NCI-H128 (cell line): ENCODE results near the gene VAT1.
"Not testable (repeated sequence)": the region's sequence is repeated elsewhere in the genome, so short reads cannot be mapped to it uniquely, and the experiment has no call there.

ENCODE experiments used
- DNase-seq: peaks from one replicate; lab custom pipeline; 2025; ENCODE audit not compliant: unreplicated experiment; lab: John Stamatoyannopoulos, UW

The VAT1 gene

GRCh38 chr17:43021741-43022512 lies at the start of gene VAT1:
VAT1 (minus strand) TSS chr17:43022385; CDS start chr17:43022322, 63 bp downstream.
- DNase-seq: peak; percentile 18

- no peak for DNase-seq
Measured at GRCh38 chr17:43070872-43071271, 48.7 kb upstream of the VAT1 start.

- no peak for DNase-seq
Measured at GRCh38 chr17:43070257-43070656, 48.1 kb upstream of the VAT1 start.

GRCh38 chr17:43069368-43069898 lies 47.2 kb upstream of the VAT1 start:
- no peak for DNase-seq

- no peak for DNase-seq
Measured at GRCh38 chr17:43068570-43069367, 46.6 kb upstream of the VAT1 start.

- no peak for DNase-seq
Measured at GRCh38 chr17:43062984-43063638, 40.9 kb upstream of the VAT1 start.

GRCh38 chr17:43056051-43056450 lies 33.9 kb upstream of the VAT1 start:
- DNase-seq: no peak

- DNase-seq: not testable (repeated sequence)
Measured at GRCh38 chr17:43053008-43053407, 30.8 kb upstream of the VAT1 start.

GRCh38 chr17:43051969-43052368 lies 29.8 kb upstream of the VAT1 start:
- DNase-seq: no peak

GRCh38 chr17:43044024-43044423 lies 21.8 kb upstream of the VAT1 start:
- no peak for DNase-seq

- no peak for DNase-seq
Measured at GRCh38 chr17:43043307-43043706, 21.1 kb upstream of the VAT1 start.

GRCh38 chr17:43042025-43042628 lies 19.9 kb upstream of the VAT1 start:
- DNase-seq: no peak

- DNase-seq: no peak
Measured at GRCh38 chr17:43040655-43041054, 18.5 kb upstream of the VAT1 start.

- no peak for DNase-seq
Measured at GRCh38 chr17:43039646-43040045, 17.5 kb upstream of the VAT1 start.

GRCh38 chr17:43034894-43035293 lies 12.7 kb upstream of the VAT1 start:
- no peak for DNase-seq

GRCh38 chr17:43033948-43034881 lies 12.0 kb upstream of the VAT1 start:
- no peak for DNase-seq

- no peak for DNase-seq
Measured at GRCh38 chr17:43031666-43032065, 9.5 kb upstream of the VAT1 start.

- no peak for DNase-seq
Measured at GRCh38 chr17:43030137-43030767, 8.1 kb upstream of the VAT1 start.

- no peak for DNase-seq
Measured at GRCh38 chr17:43028221-43028861, 6.2 kb upstream of the VAT1 start.
